Tibial artery (tissue), 4 donors: Measurements from ENCODE around the gene MCC.

Source experiments
- DNase-seq, 2 donors: peaks; one replicate each; pipeline ENCODE4 v3.0.0-alpha.2; 2019
- H3K27ac ChIP-seq, 2 donors: fragments of 200-600 bp; sonication (generic) in 1 of 2; 1 replicate in 1 of 2; 2 replicates in 1 of 2; pipeline ENCODE4 v1.5.1; 2018 to 2019; ENCODE audit warnings: mild to moderate bottlenecking in 1 of 2
- H3K27me3 ChIP-seq, 2 donors: fragments of 200-600 bp; sonication (generic) in 1 of 2; one replicate each; pipeline versions ENCODE4 v1.5.1 to v1.6.0; 2016 to 2019
- H3K36me3 ChIP-seq, 3 donors: fragments of 200-600 bp; sonication (generic) in 2 of 3; one replicate each; pipeline ENCODE4 v1.5.1; 2016 to 2019; ENCODE audit warnings: mild to moderate bottlenecking in 2 of 3
- H3K4me1 ChIP-seq, 4 donors: fragments of 200-600 bp; sonication (generic) in 2 of 4; 1 replicate in 3 of 4; 2 replicates in 1 of 4; pipeline ENCODE4 v1.5.1; 2016 to 2019
- H3K4me3 ChIP-seq, 2 donors: fragments of 200-600 bp; sonication (generic) in 1 of 2; 1 replicate in 1 of 2; 2 replicates in 1 of 2; pipeline ENCODE4 v1.5.1; 2018 to 2019; ENCODE audit warnings: mild to moderate bottlenecking in 2 of 2
- H3K9me3 ChIP-seq, 3 donors: fragments of 200-600 bp; sonication (generic) in 1 of 3; one replicate each; pipeline ENCODE4 v1.5.1; 2016 to 2019
- intact Hi-C: fragments of 100-400 bp; cut with DNase I; formaldehyde crosslinking; loops from one replicate; pipeline ENCODE4 v1.15.0; 2023; ENCODE audit warnings: low total_unique reads
- TF ChIP-seq, protein P1 (sequence below), 2 experiments: fragments of 200-600 bp in 1 of 2; fragments of 450-650 bp in 1 of 2; IDR thresholded peaks; one replicate each; pipeline ENCODE4 v1.5.1; 2017 to 2019; ENCODE audit warnings: antibody characterized with exemption in 2 of 2, mild to moderate bottlenecking in 1 of 2, moderate library complexity in 1 of 2

MCC gene

DNA sequence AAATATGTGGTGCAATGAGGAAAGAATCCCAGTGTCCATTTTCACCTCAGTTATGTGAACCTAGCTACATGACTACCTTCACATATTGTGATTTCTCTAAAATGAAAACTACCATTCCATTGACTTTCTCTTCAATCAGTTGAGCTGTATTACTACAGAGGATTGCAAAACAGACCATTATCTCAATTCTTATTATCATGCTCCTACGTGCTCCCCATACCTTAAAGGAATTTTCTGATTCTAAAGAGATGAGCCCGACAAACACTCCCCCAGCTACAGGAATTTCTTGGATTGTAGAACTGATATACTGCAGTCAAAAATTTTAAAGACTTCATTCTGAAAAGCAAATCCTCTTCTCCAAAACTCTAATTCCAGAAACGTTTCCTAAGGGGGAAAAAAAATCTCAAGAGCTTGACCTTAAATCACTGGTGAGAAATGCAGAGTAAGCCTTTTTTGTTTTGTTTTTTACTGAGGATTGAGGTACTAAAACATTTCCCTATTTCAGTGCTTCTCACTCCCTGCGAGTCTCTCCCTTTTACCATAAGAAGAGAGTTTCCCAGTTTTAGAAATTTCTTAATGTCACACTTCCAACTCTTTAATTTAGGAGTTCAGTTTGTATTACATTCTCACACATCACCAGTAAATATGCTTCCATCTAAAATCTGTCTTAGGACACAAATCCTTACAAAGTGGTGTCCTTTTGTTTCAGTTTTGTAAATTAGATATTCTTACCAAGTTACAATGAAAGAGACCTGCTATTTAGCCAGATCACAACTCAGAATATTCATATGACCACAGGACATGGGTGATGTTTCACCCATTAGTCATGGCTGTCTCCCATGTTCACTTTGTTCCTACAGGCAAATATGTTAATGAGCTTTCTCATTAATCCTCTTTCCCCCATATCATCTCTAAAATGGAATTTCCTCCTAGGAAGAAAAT lies 257.3 kb downstream of the MCC start:
- H3K4me3 ChIP-seq, result no peak overlapping the region
- intact Hi-C loops, result no loop called here
- H3K9me3 ChIP-seq, result no peaks in the 10 kb centered on the region
- DNase-seq, result no peak
- H3K36me3 ChIP-seq, result no peaks in the 10 kb centered on the region
- H3K4me1 ChIP-seq, result peaks cover 0 to 16% (median 6%) of the 10 kb centered on the region in 4 donors
- H3K27ac ChIP-seq, result no peak overlapping the region
- TF ChIP-seq, protein P1, sequence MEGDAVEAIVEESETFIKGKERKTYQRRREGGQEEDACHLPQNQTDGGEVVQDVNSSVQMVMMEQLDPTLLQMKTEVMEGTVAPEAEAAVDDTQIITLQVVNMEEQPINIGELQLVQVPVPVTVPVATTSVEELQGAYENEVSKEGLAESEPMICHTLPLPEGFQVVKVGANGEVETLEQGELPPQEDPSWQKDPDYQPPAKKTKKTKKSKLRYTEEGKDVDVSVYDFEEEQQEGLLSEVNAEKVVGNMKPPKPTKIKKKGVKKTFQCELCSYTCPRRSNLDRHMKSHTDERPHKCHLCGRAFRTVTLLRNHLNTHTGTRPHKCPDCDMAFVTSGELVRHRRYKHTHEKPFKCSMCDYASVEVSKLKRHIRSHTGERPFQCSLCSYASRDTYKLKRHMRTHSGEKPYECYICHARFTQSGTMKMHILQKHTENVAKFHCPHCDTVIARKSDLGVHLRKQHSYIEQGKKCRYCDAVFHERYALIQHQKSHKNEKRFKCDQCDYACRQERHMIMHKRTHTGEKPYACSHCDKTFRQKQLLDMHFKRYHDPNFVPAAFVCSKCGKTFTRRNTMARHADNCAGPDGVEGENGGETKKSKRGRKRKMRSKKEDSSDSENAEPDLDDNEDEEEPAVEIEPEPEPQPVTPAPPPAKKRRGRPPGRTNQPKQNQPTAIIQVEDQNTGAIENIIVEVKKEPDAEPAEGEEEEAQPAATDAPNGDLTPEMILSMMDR (IDR thresholded peaks at IDR 0.05), result no peak
- no peaks in the 10 kb centered on the region for H3K27me3 ChIP-seq

DNA sequence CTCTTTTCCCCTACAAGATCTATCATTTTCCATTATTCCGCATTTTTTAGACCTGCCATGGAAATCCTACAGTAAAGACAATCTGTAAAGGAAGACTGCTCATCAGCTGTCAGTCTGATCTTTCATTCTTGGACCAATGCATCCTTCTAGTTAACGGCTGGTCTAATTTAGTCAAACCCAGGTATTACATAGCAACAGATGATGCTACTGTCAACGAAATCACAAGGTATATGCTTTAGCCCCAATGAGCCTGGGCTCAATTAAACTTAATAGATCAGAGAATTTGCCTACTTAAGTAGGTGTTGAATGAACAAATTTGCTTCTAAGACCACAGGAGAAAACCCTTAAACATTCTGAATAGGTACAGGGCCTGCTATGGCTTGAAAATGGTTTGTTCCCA lies 260.5 kb downstream of the MCC start:
- Histone ChIP-seq H3K36me3 (no peaks in the 10 kb centered on the region), H3K9me3 (no peaks in the 10 kb centered on the region), H3K4me1 (peaks cover 0 to 13% (median 4%) of the 10 kb centered on the region in 4 donors), H3K4me3 (no peak overlapping the region), H3K27ac (no peak overlapping the region), H3K27me3 (no peaks in the 10 kb centered on the region)
- DNase-seq, result no peak
- intact Hi-C loops, result no loop called here
- TF ChIP-seq, protein P1 (IDR thresholded peaks at IDR 0.05), result no peak

DNA sequence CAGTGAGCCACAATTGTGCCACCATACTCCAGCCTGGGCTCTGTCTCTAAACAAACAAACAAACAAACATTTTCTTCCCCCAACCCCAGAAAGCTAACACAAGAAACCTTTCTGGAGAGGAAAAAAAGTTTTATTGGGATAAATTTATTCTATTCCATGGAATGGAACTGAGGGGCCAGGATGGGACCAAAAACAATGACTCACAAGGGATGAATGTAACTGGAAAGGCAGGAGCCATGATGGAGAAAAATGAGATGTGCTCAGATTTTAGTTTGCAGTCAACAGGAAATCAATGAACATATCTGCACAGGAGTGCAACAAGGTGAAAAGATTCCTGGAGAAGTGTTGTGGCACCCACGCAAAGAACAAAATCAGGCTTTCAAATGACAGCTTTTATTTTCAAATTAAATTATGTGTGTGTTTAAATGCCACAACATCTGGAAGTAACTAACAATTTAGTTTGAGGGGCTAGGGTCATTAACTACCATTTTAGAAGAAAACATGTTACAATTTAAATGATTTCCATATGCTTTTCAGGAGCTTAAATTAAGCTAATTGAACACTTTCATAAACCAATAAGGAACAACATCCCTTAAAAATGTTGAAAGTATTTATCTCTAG lies 262.0 kb downstream of the MCC start:
- H3K36me3 ChIP-seq, result no peaks in the 10 kb centered on the region
- H3K27me3 ChIP-seq, result no peaks in the 10 kb centered on the region
- DNase-seq, result no peak
- no peaks in the 10 kb centered on the region for H3K9me3 ChIP-seq
- H3K27ac ChIP-seq, result no peak overlapping the region
- intact Hi-C loops, result no loop called here
- no peak overlapping the region for H3K4me3 ChIP-seq
- TF ChIP-seq, protein P1 (IDR thresholded peaks at IDR 0.05), result no peak
- peaks cover 0 to under 1% (median 0%) of the 10 kb centered on the region in 4 donors for H3K4me1 ChIP-seq

DNA sequence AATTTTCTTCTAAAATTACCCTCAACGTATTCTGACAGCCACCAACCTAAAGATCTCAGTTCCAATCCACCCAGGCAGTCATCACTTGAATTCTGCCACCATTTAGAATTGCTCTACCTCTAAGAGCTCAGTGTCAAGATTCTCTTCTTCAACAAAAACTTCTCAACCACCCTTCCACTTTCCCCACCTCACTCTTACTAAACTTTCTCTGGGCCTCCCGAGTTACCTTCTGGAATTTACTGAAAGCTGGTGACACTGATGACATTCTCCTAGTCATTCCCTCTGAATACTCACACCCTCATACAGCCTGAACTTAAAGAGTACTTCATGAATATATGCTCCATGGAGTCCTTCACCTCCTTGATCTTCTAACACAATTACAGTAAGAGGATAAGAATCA lies 263.0 kb downstream of the MCC start:
- no peak for DNase-seq
- Histone ChIP-seq H3K27ac (no peak overlapping the region), H3K27me3 (no peaks in the 10 kb centered on the region), H3K4me3 (no peak overlapping the region), H3K36me3 (no peaks in the 10 kb centered on the region), H3K4me1 (no peaks in the 10 kb centered on the region), H3K9me3 (no peaks in the 10 kb centered on the region)
- intact Hi-C loops, result no loop called here
- TF ChIP-seq, protein P1 (IDR thresholded peaks at IDR 0.05), result no peak

DNA sequence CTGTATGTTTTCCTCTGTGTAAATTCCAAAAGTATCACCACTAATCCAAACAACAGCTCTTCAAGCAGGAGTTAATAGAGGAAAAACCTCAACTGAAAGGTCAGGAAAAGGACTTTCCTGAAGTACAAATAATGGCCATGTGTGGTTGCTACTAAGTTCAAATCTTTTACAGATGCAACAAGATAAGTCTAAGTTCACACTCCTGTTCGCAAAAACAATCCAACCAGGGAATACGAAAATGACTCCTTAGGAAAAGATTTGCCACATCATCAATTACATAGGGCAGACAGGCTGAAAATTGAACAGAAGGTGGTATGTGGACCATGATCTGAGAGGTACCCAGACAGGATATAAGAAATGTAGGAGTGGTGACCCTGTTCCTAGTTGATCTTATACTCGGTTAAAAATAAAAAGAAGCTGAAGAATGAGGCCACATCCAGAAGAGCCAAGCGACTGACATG lies 263.6 kb downstream of the MCC start:
- intact Hi-C loops, result no loop called here
- Histone ChIP-seq H3K36me3 (no peaks in the 10 kb centered on the region), H3K27me3 (no peaks in the 10 kb centered on the region), H3K9me3 (no peaks in the 10 kb centered on the region), H3K4me1 (no peaks in the 10 kb centered on the region), H3K4me3 (no peak overlapping the region), H3K27ac (no peak overlapping the region)
- TF ChIP-seq, protein P1 (IDR thresholded peaks at IDR 0.05), result no peak
- DNase-seq, result no peak
